Rectal smooth muscle tissue (tissue), 1 donor: ENCODE results near the gene ANKRD13A.
A peak's percentile ranks its signal among the peaks of the same experiment; 100 is the strongest.

Experiments
- H3K27ac ChIP-seq: one replicate; pipeline ENCODE4 v1.7.0; 2013; ENCODE audit warnings: low read depth, low read length, inconsistent platforms
- H3K27me3 ChIP-seq: one replicate; pipeline ENCODE4 v1.7.0; 2013; ENCODE audit warnings: low read length; ENCODE audit not compliant: control insufficient read depth, insufficient read depth
- H3K36me3 ChIP-seq: one replicate; pipeline ENCODE4 v1.7.0; 2013; ENCODE audit warnings: low read length; ENCODE audit not compliant: control insufficient read depth, insufficient read depth
- H3K4me1 ChIP-seq: one replicate; pipeline ENCODE4 v1.7.0; 2013; ENCODE audit warnings: low read length; ENCODE audit not compliant: control insufficient read depth, insufficient read depth
- H3K4me3 ChIP-seq: one replicate; pipeline ENCODE4 v1.7.0; 2013; ENCODE audit warnings: low read length
- H3K9ac ChIP-seq: one replicate; pipeline ENCODE4 v1.7.0; 2013; ENCODE audit warnings: low read length

Gene ANKRD13A

DNA sequence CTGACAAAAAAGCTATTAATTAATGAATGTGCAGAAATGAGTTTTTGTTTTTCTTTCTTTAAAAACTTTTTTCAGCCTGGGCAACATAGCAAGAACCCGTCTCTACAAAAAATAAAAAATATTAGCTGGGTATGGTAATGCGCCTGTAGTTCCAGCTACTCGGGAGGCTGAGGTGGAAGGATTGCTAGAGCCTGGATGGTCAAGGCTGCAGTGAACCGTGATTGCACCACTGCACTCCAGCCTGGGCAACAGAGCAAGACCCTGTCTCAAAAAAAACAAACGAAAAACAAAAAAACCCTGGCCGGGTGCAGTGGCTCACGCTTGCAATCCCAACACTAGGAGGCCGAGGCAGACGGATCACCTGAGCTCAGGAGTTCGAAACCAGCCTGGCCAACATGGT, 11.0 kb upstream of the ANKRD13A start:
- Histone ChIP-seq H3K36me3 (peaks cover 22% of the 10 kb centered on the region), H3K4me3 (no peak overlapping the region), H3K27ac (no peak overlapping the region), H3K27me3 (no peaks in the 10 kb centered on the region), H3K4me1 (no peaks in the 10 kb centered on the region), H3K9ac (no peak overlapping the region)

GRCh38 chr12:109988903-109989302, 10.3 kb upstream of the ANKRD13A start:
- H3K27me3 ChIP-seq = no peaks in the 10 kb centered on the region
- H3K4me1 ChIP-seq = no peaks in the 10 kb centered on the region
- H3K36me3 ChIP-seq = peaks cover 19% of the 10 kb centered on the region
- H3K9ac ChIP-seq = no peak overlapping the region
- H3K27ac ChIP-seq = no peak overlapping the region
- H3K4me3 ChIP-seq = no peak overlapping the region

DNA sequence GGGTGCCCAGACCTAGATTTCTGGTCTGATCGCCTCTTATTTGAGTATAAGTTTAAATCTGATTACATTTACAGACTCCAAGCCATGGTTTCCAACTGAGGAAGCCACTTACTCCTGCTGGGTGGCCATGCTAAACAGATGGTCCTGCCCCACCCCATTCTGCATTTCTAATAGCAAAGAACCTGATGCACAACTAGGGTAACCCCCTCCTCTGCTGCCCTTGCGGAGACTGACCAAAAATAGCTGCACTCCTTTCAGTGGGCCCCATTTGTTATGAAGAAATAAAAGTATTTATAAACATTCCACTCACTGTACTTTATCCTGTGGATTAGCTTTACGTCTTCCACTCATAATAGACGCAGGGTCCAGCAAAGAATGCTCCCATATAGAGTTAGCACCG, 9.8 kb upstream of the ANKRD13A start:
- Histone ChIP-seq H3K9ac (no peak overlapping the region), H3K36me3 (peaks cover 19% of the 10 kb centered on the region), H3K4me1 (no peaks in the 10 kb centered on the region), H3K4me3 (no peak overlapping the region), H3K27ac (no peak overlapping the region), H3K27me3 (no peaks in the 10 kb centered on the region)

- Histone ChIP-seq H3K9ac (no peak overlapping the region), H3K4me3 (no peak overlapping the region), H3K36me3 (peaks cover 16% of the 10 kb centered on the region), H3K4me1 (no peaks in the 10 kb centered on the region), H3K27me3 (no peaks in the 10 kb centered on the region), H3K27ac (no peak overlapping the region)
These were observed 7.6 kb upstream of the ANKRD13A start for GRCh38 chr12:109991586-109991985.

- Histone ChIP-seq H3K4me3 (no peak overlapping the region), H3K27ac (no peak overlapping the region), H3K4me1 (no peaks in the 10 kb centered on the region), H3K36me3 (peaks cover 13% of the 10 kb centered on the region), H3K9ac (no peak overlapping the region), H3K27me3 (no peaks in the 10 kb centered on the region)
These were observed 6.1 kb upstream of the ANKRD13A start for GRCh38 chr12:109993091-109993490.

GRCh38 chr12:109994401-109995175, 4.6 kb upstream of the ANKRD13A start:
- Histone ChIP-seq H3K27me3 (no peaks in the 10 kb centered on the region), H3K4me3 (peak overlapping the region; percentile 92), H3K4me1 (peaks cover 2% of the 10 kb centered on the region), H3K36me3 (peaks cover 5% of the 10 kb centered on the region), H3K27ac (no peak overlapping the region), H3K9ac (no peak overlapping the region)

GRCh38 chr12:109995361-109995685, 3.9 kb upstream of the ANKRD13A start:
- Histone ChIP-seq H3K36me3 (peaks cover 3% of the 10 kb centered on the region), H3K4me3 (peak overlapping the region; percentile 92), H3K27me3 (no peaks in the 10 kb centered on the region), H3K4me1 (peaks cover 4% of the 10 kb centered on the region), H3K9ac (peak overlapping the region; percentile 70), H3K27ac (peak overlapping the region; percentile 27)

DNA sequence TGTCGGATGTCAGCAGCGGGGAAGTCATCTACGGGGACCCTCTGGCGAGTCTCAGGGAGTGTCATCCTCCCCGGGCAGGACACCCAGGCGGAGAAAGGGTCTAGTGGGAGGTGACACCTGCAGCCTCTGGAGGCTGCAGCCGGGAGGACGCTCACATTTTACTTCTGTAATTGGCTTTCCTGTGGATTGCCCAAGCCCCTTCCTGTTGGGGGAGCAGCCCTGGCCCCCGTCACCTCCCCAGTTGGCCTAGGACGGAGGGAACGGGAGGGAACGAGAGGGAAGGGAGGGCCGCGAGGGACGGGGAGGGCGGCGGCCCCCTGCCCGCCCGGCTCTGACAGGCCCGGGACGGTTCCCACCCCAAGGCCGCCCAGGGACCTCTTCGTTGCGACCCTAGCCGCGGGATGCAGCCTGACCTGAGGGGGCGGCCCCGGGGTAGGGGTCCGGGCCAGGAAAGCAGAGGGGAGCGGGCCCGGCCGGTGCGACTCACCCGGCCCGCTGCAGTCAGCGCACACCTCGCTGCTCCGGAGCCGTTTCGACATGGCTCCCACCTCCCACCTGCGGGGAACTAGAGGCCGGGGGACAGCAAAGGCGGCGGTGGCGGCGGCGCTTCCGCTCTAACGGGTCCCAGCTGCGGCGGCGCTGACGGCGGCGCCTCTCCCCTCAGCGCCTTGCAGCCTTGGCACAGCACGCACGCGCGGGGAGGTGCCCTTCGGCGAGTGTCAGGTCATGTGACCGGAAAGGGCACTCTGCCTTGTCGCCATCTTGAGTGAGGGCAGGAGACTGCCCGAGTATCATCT, 3.3 kb upstream of the ANKRD13A start, which contains the start of gene GIT2:
TSS of gene GIT2 (minus strand) at position 683 of the 797 bp plus-strand sequence. CDS start at position 539, 144 bp downstream.
- H3K4me3 ChIP-seq = peak within 1 kb of the TSS; percentile 92
- H3K9ac ChIP-seq = peak within 1 kb of the TSS; percentile 70
- H3K4me1 ChIP-seq = peaks cover 5% of the 10 kb centered on the region
- H3K36me3 ChIP-seq = peaks cover 3% of the 10 kb centered on the region
- no peaks in the 10 kb centered on the region for H3K27me3 ChIP-seq
- peak within 1 kb of the TSS; percentile 27 for H3K27ac ChIP-seq

DNA sequence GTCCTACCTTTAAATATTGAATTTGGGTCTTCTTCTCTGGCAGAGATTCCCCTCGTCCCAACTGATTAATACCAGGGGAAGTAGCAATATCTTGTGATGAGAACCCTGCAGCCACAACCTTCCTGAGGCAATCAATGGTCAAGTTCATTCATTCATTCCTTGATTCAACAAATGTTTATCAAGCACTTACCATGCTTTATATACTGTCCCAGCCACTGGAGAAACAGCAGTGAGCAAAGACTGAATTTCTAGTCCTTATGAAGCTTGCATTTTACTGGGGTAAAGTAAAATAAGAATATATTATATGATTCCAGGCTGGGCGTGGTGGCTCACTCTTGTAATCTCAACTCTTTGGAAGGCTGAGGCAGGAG, 2.8 kb upstream of the ANKRD13A start:
- H3K9ac ChIP-seq = no peak overlapping the region
- H3K4me1 ChIP-seq = peaks cover 5% of the 10 kb centered on the region
- no peaks in the 10 kb centered on the region for H3K27me3 ChIP-seq
- peaks cover 3% of the 10 kb centered on the region for H3K36me3 ChIP-seq
- H3K27ac ChIP-seq = no peak overlapping the region
- H3K4me3 ChIP-seq = peak overlapping the region; percentile 92

DNA sequence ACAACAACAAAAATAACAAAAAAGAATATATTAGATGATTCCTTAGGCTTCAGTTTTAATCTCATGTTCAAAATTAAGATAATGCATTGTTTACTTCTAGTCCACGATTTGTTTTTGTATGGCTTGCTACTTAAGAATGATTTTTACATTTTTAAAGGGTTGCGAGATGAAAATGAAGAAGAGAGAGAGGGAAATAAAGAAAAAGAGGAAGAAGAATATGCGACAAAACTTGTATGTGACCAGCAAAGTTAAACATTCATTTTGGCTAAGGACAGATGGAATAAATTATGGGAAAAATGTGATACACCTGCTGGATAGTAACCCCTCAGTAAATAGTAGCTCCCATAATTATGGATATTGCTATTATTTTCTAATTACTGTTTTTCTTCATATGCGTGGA, 1.8 kb upstream of the ANKRD13A start:
- Histone ChIP-seq H3K4me3 (no peak overlapping the region), H3K4me1 (peaks cover 5% of the 10 kb centered on the region), H3K36me3 (no peaks in the 10 kb centered on the region), H3K9ac (no peak overlapping the region), H3K27me3 (no peaks in the 10 kb centered on the region), H3K27ac (no peak overlapping the region)

DNA sequence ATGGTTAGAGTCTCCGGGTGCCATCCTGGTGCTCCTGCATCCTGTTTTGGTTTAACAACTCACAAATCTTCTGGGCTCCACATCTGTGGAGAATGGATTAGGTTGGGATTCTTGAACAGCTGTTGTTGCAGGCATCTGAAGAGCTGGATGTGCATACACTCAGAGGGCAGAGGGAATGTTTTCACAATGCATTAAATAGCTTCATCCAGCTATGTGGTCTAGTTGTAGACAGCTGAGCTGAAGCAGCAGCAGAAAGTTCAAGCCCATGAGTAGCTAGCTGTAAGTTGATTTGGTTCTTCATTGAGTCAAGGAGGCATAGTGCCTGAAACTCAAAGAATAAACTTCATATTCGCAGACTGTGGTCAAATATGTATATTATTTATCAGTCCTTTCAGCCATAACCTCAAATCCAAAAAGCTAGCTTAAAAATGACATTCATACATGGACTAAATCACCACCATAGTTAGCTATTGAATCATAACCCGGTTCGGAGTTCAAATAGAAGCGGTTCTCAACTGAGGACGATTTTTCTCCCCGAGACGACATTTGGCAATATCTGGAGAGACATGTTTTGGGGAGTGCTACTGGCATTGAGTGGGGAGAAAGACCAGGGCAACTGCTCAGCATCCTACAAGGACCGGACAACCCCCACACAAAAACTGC, 858 bp upstream of the ANKRD13A start:
- H3K4me1 ChIP-seq = peaks cover 5% of the 10 kb centered on the region
- peak overlapping the region; percentile 38 for H3K27ac ChIP-seq
- H3K4me3 ChIP-seq = peak overlapping the region; percentile 79
- no peak overlapping the region for H3K9ac ChIP-seq
- no peaks in the 10 kb centered on the region for H3K27me3 ChIP-seq
- H3K36me3 ChIP-seq = no peaks in the 10 kb centered on the region

- Histone ChIP-seq H3K27ac (no peak overlapping the region), H3K4me3 (peak overlapping the region; percentile 79), H3K36me3 (no peaks in the 10 kb centered on the region), H3K27me3 (no peaks in the 10 kb centered on the region), H3K9ac (peak overlapping the region; percentile 45), H3K4me1 (peaks cover 5% of the 10 kb centered on the region)
These were observed 380 bp downstream of the ANKRD13A start for GRCh38 chr12:109999649-109999971.
